ENCODE results near the gene C13orf42. TPM values are rescaled to one million over a fixed set of nuclear protein-coding genes. Genes with fewer than 3 reads are reported as not detected.

Gene C13orf42
- total RNA-seq, 1 experiment from 2014 or later = not detected

DNA sequence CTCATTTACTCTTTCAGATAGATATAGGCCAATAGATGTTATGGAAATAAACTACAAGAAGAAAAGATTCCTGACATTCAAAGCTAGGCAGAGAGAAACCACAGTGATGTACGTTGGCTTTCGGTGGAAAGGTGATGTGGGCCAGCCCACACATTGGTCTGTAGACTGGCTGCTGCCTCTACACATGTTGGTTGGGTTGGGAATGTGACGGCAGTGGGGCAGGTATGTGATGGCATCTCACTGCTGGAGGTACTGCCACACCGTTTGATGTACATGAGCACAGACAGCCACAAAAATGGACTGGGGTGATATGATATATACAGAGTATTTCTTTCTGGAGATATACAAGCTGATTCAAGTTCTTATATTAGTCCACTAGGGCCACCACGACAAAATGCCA, 69.4 kb downstream of the C13orf42 start:
- no peak for DNase-seq
- Histone ChIP-seq H3K4me3 (ENCODE audit: low read length) (no peak overlapping the region), H3K9me3 (ENCODE audit: low read length) (no peaks in the 10 kb centered on the region), H3K79me2 (ENCODE audit: low read length) (no peaks in the 10 kb centered on the region), H3K9ac (ENCODE audit: low read length) (no peak overlapping the region), H3K27ac (ENCODE audit: low read length) (no peak overlapping the region), H4K20me1 (ENCODE audit: insufficient read depth, low read depth, low read length) (no peaks in the 10 kb centered on the region), H3K27me3 (ENCODE audit: low read length) (no peaks in the 10 kb centered on the region), H3K36me3 (ENCODE audit: insufficient read depth, low read length) (no peaks in the 10 kb centered on the region), H2AFZ (ENCODE audit: low read length) (no peak overlapping the region), H3K4me2 (ENCODE audit: low read depth, low read length, poor library complexity, severe bottlenecking) (no peak overlapping the region), H3K4me1 (ENCODE audit: low read length) (no peaks in the 10 kb centered on the region), H3K9me2 (replicated peaks; ENCODE audit: insufficient read depth, low read length) (no peaks in the 10 kb centered on the region)

GRCh38 chr13:51041126-51041525, 69.9 kb downstream of the C13orf42 start:
- Histone ChIP-seq H3K4me1 (ENCODE audit: low read length) (no peaks in the 10 kb centered on the region), H3K4me3 (ENCODE audit: low read length) (no peak overlapping the region), H3K79me2 (ENCODE audit: low read length) (no peaks in the 10 kb centered on the region), H2AFZ (ENCODE audit: low read length) (no peak overlapping the region), H3K4me2 (ENCODE audit: low read depth, low read length, poor library complexity, severe bottlenecking) (no peak overlapping the region), H3K9me2 (replicated peaks; ENCODE audit: insufficient read depth, low read length) (no peaks in the 10 kb centered on the region), H3K9ac (ENCODE audit: low read length) (no peak overlapping the region), H3K9me3 (ENCODE audit: low read length) (no peaks in the 10 kb centered on the region), H3K36me3 (ENCODE audit: insufficient read depth, low read length) (no peaks in the 10 kb centered on the region), H4K20me1 (ENCODE audit: insufficient read depth, low read depth, low read length) (no peaks in the 10 kb centered on the region), H3K27me3 (ENCODE audit: low read length) (no peaks in the 10 kb centered on the region), H3K27ac (ENCODE audit: low read length) (no peak overlapping the region)
- no peak for DNase-seq

DNA sequence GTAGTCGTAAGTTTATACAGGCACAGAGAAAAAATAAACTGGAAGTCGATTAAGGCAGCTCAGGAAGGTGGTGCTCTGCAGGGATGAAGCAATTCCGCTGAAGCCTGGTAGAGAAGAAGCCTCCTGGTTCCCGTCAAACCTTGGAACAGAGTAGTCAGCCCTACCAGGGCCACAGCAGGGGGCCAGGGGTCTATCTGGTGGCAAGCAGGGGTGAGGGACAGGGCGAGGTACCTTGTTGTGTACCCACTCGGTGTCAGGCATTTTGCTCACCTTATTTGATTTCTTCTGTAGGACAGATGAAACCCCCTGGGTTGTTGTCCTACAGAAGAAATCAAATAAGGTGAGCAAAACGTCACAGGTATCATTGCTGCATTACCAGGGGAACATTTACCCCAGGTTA, 70.6 kb downstream of the C13orf42 start:
- Histone ChIP-seq H3K36me3 (ENCODE audit: insufficient read depth, low read length) (no peaks in the 10 kb centered on the region), H3K27me3 (ENCODE audit: low read length) (no peaks in the 10 kb centered on the region), H3K4me1 (ENCODE audit: low read length) (no peaks in the 10 kb centered on the region), H3K27ac (ENCODE audit: low read length) (no peak overlapping the region), H4K20me1 (ENCODE audit: insufficient read depth, low read depth, low read length) (no peaks in the 10 kb centered on the region), H2AFZ (ENCODE audit: low read length) (no peak overlapping the region), H3K9me3 (ENCODE audit: low read length) (no peaks in the 10 kb centered on the region), H3K4me3 (ENCODE audit: low read length) (no peak overlapping the region), H3K9ac (ENCODE audit: low read length) (no peak overlapping the region), H3K79me2 (ENCODE audit: low read length) (no peaks in the 10 kb centered on the region), H3K4me2 (ENCODE audit: low read depth, low read length, poor library complexity, severe bottlenecking) (no peak overlapping the region), H3K9me2 (replicated peaks; ENCODE audit: insufficient read depth, low read length) (no peaks in the 10 kb centered on the region)
- no peak for DNase-seq

GRCh38 chr13:51036418-51036817, 74.7 kb downstream of the C13orf42 start:
- Histone ChIP-seq H3K36me3 (ENCODE audit: insufficient read depth, low read length) (no peaks in the 10 kb centered on the region), H3K79me2 (ENCODE audit: low read length) (no peaks in the 10 kb centered on the region), H4K20me1 (ENCODE audit: insufficient read depth, low read depth, low read length) (no peaks in the 10 kb centered on the region), H3K4me3 (ENCODE audit: low read length) (no peak overlapping the region), H3K4me1 (ENCODE audit: low read length) (no peaks in the 10 kb centered on the region), H3K27ac (ENCODE audit: low read length) (no peak overlapping the region), H3K27me3 (ENCODE audit: low read length) (no peaks in the 10 kb centered on the region), H3K9me2 (replicated peaks; ENCODE audit: insufficient read depth, low read length) (no peaks in the 10 kb centered on the region), H3K9ac (ENCODE audit: low read length) (no peak overlapping the region), H3K4me2 (ENCODE audit: low read depth, low read length, poor library complexity, severe bottlenecking) (no peak overlapping the region), H2AFZ (ENCODE audit: low read length) (no peak overlapping the region), H3K9me3 (ENCODE audit: low read length) (no peaks in the 10 kb centered on the region)
- DNase-seq = no peak

- Histone ChIP-seq H2AFZ (ENCODE audit: low read length) (no peak overlapping the region), H3K79me2 (ENCODE audit: low read length) (no peaks in the 10 kb centered on the region), H3K4me2 (ENCODE audit: low read depth, low read length, poor library complexity, severe bottlenecking) (no peak overlapping the region), H4K20me1 (ENCODE audit: insufficient read depth, low read depth, low read length) (no peaks in the 10 kb centered on the region), H3K4me1 (ENCODE audit: low read length) (no peaks in the 10 kb centered on the region), H3K27me3 (ENCODE audit: low read length) (no peaks in the 10 kb centered on the region), H3K9me2 (replicated peaks; ENCODE audit: insufficient read depth, low read length) (no peaks in the 10 kb centered on the region), H3K27ac (ENCODE audit: low read length) (no peak overlapping the region), H3K4me3 (ENCODE audit: low read length) (no peak overlapping the region), H3K9me3 (ENCODE audit: low read length) (no peaks in the 10 kb centered on the region), H3K9ac (ENCODE audit: low read length) (no peak overlapping the region), H3K36me3 (ENCODE audit: insufficient read depth, low read length) (no peaks in the 10 kb centered on the region)
- no peak for DNase-seq
Observed at GRCh38 chr13:51035978-51036377, 75.1 kb downstream of the C13orf42 start.

DNA sequence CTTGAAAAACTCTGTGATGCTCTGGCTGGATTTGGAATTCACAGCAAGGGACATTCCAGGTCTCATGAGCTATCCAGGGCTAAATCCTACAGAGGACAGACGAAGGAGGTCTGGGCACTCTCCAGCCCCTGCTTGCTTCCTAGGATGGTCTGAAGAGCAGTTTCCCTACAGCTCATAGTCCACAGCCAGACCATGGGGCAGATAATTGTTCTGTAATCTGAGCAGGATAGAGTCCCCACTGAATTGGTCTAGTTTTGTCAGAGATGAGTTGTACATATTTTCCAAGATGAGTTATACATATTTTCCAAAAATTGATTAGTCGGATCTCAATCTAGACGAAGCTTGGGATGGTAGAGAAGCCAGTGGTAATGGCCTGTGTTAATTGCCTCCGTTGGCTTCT, 75.6 kb downstream of the C13orf42 start:
- H3K4me2 ChIP-seq (ENCODE audit: low read depth, low read length, poor library complexity, severe bottlenecking) = no peak overlapping the region
- H3K9me2 ChIP-seq (replicated peaks; ENCODE audit: insufficient read depth, low read length) = no peaks in the 10 kb centered on the region
- H3K79me2 ChIP-seq (ENCODE audit: low read length) = no peaks in the 10 kb centered on the region
- H3K36me3 ChIP-seq (ENCODE audit: insufficient read depth, low read length) = no peaks in the 10 kb centered on the region
- no peaks in the 10 kb centered on the region for H3K4me1 ChIP-seq (ENCODE audit: low read length)
- no peak for DNase-seq
- no peak overlapping the region for H2AFZ ChIP-seq (ENCODE audit: low read length)
- no peak overlapping the region for H3K27ac ChIP-seq (ENCODE audit: low read length)
- H3K9ac ChIP-seq (ENCODE audit: low read length) = no peak overlapping the region
- H4K20me1 ChIP-seq (ENCODE audit: insufficient read depth, low read depth, low read length) = no peaks in the 10 kb centered on the region
- H3K4me3 ChIP-seq (ENCODE audit: low read length) = no peak overlapping the region
- H3K27me3 ChIP-seq (ENCODE audit: low read length) = no peaks in the 10 kb centered on the region
- H3K9me3 ChIP-seq (ENCODE audit: low read length) = no peaks in the 10 kb centered on the region

- Histone ChIP-seq H4K20me1 (ENCODE audit: insufficient read depth, low read depth, low read length) (no peaks in the 10 kb centered on the region), H3K27ac (ENCODE audit: low read length) (no peak overlapping the region), H3K36me3 (ENCODE audit: insufficient read depth, low read length) (no peaks in the 10 kb centered on the region), H3K79me2 (ENCODE audit: low read length) (no peaks in the 10 kb centered on the region), H3K4me1 (ENCODE audit: low read length) (no peaks in the 10 kb centered on the region), H2AFZ (ENCODE audit: low read length) (no peak overlapping the region), H3K9me3 (ENCODE audit: low read length) (no peaks in the 10 kb centered on the region), H3K4me3 (ENCODE audit: low read length) (no peak overlapping the region), H3K9me2 (replicated peaks; ENCODE audit: insufficient read depth, low read length) (no peaks in the 10 kb centered on the region), H3K4me2 (ENCODE audit: low read depth, low read length, poor library complexity, severe bottlenecking) (no peak overlapping the region), H3K9ac (ENCODE audit: low read length) (no peak overlapping the region), H3K27me3 (ENCODE audit: low read length) (no peaks in the 10 kb centered on the region)
- no peak for DNase-seq
Observed at GRCh38 chr13:51034906-51035305, 76.2 kb downstream of the C13orf42 start.

DNA sequence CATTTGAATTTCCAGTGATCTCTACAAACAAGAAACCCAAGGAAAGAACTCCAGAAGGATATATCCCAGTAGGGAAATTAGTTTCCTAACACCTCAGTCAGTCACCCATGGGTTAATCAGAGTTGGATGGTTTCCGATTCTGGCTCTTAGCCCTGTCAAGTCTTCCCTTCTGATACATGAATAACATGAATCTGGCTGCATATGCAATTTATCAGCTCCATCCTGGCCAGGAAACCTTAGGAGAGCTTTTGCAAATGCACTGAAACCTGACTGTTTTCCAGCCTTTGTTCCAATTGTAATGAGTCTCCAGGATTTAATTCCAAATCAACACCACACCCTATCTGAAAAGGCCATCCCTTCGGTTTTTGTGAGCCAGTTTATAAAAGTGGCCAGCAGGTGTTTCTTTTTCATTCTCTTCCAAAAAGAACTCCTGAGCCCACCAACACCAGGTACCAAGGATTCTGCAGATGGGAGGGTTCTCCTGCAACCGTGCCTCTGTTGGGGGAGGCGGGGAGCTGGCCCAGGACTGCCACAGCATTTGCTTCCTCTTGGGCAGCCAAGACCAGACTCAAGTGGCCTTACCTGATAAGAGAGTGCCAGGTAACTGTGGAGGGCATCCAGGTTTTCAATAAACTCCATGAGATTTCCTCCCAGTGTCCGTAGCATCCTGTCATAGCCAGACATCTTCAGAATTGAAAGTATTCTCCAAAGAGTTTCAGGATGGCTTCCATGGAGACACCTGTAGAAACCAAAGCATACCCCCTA, 77.5 kb downstream of the C13orf42 start:
- no peak overlapping the region for H2AFZ ChIP-seq (ENCODE audit: low read length)
- DNase-seq = no peak
- no peaks in the 10 kb centered on the region for H3K9me3 ChIP-seq (ENCODE audit: low read length)
- H4K20me1 ChIP-seq (ENCODE audit: insufficient read depth, low read depth, low read length) = no peaks in the 10 kb centered on the region
- H3K4me2 ChIP-seq (ENCODE audit: low read depth, low read length, poor library complexity, severe bottlenecking) = no peak overlapping the region
- no peaks in the 10 kb centered on the region for H3K27me3 ChIP-seq (ENCODE audit: low read length)
- no peaks in the 10 kb centered on the region for H3K79me2 ChIP-seq (ENCODE audit: low read length)
- no peak overlapping the region for H3K4me3 ChIP-seq (ENCODE audit: low read length)
- H3K9ac ChIP-seq (ENCODE audit: low read length) = no peak overlapping the region
- H3K36me3 ChIP-seq (ENCODE audit: insufficient read depth, low read length) = no peaks in the 10 kb centered on the region
- no peaks in the 10 kb centered on the region for H3K9me2 ChIP-seq (replicated peaks; ENCODE audit: insufficient read depth, low read length)
- no peaks in the 10 kb centered on the region for H3K4me1 ChIP-seq (ENCODE audit: low read length)
- no peak overlapping the region for H3K27ac ChIP-seq (ENCODE audit: low read length)

Measured in Karpas-422 (cell line).